Choroid plexus epithelial cell (primary cell): ENCODE measurements around the gene KY.

Source experiments
- DNase-seq: peaks from one replicate; pipeline ENCODE4 v3.0.0-alpha.2; 2010; ENCODE audit warnings: low read depth
- H3K4me3 ChIP-seq: 2 replicates; pipeline ENCODE4 v1.5.1; 2011; ENCODE audit warnings: low read depth, mild to moderate bottlenecking, control low read depth, low read length, moderate library complexity
- TF ChIP-seq, protein P1 (sequence below): conservative IDR thresholded peaks from 2 replicates; pipeline ENCODE4 v1.5.1; 2011; ENCODE audit warnings: low read depth, mild to moderate bottlenecking, control low read depth, inconsistent platforms, low read length, moderate library complexity

Gene KY

DNA sequence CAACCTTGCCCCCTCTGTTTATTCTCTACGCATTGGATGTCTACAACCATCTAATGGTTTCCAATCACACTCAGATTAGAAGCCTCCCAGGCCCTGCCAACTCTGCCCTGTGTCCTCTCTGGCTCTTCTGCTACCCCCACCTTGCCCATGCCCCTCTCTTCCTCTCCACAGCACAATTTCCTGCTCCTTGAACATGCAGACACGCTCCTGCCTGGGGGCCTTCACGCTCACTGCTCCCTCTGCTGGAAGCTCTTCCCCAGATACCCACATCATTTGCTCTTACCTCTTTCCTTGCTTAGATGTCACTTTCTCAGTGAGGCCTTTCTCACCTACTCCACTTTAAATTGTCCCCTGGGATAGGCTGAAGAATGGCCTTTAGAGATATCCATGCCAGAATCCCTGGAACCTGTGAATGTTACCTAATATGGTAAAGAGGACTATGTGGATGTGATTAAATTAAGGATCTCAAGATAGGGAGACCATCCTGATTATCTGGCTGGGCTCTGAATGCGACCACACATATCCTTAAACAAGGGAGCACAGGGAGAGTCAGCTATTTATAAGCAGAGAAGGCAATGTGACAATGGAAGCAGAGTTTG, 9.9 kb downstream of the KY start:
- DNase-seq: peak; percentile 80
- H3K4me3 ChIP-seq: no peak overlapping the region
- TF ChIP-seq, protein P1, sequence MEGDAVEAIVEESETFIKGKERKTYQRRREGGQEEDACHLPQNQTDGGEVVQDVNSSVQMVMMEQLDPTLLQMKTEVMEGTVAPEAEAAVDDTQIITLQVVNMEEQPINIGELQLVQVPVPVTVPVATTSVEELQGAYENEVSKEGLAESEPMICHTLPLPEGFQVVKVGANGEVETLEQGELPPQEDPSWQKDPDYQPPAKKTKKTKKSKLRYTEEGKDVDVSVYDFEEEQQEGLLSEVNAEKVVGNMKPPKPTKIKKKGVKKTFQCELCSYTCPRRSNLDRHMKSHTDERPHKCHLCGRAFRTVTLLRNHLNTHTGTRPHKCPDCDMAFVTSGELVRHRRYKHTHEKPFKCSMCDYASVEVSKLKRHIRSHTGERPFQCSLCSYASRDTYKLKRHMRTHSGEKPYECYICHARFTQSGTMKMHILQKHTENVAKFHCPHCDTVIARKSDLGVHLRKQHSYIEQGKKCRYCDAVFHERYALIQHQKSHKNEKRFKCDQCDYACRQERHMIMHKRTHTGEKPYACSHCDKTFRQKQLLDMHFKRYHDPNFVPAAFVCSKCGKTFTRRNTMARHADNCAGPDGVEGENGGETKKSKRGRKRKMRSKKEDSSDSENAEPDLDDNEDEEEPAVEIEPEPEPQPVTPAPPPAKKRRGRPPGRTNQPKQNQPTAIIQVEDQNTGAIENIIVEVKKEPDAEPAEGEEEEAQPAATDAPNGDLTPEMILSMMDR: peak; percentile 88

DNA sequence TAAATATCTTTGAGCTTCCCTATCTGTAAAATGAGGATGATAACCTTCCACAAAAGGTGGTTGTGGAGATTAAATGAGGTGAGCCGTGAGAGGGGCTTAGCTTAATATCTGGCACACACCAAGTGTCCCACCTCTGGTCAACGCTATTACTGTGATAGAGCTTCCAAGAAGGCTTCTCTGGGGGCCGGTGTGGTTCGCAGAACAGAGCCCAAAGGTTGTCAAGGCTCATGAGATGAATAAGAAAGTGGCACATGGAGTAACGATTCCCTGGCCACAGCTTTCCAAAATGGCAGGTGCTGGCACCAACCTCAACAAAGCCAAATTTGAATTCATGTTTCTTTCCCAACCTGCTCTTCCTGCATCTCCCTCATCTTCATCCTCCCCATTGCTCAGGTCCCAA, 10.4 kb downstream of the KY start:
- no peak for DNase-seq
- H3K4me3 ChIP-seq: no peak overlapping the region
- TF ChIP-seq, protein P1: no peak

DNA sequence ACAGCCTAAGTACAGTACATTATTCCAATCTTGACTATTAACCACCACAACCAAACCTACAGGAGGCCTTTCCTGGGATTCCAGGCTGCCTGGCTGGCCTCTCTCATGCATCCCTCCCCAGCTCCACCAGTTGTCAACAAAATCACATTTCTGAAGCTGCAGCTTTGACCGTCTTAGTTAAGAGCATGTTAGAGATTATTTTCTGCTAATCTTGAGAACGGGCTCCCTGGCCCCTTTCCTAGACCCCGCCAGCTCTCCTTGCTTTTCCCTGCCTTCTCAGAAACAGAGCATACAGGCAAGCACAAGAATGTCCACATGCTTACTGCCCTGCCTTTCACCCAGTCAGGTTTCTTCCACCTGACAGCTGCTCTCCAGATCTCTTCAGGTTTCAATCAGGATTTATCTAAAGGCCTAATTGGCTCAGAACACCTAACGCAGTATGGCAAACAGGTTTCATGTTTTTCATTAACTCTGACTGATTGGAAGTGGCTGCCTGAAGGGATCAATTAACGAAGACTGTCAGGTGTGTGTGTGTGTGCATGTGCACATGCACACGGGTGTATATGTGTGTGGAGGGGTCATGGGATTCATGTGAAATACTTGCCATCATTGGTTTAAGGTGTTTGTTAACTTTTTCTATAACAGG, 12.3 kb downstream of the KY start:
- DNase-seq: no peak
- H3K4me3 ChIP-seq: no peak overlapping the region
- TF ChIP-seq, protein P1: no peak

DNA sequence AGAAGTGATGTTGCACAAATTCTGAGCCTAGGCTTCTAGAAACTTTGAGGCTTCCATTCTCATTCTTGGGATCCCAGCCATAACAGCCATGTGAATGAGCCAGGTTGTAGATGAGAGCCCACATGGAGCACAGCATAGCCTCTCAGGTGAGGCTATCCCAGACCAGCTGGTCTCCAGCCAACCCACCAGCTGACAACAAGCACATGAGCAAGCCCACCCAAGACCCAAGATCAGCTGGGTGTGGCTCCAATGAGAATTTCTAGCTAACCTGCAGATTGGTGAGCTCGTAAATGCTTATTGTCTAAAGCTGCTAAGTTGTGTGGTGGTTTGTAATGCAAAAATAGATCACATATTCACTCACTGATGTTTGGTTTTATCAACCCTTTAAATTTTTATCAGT, 14.4 kb downstream of the KY start:
- no peak overlapping the region for H3K4me3 ChIP-seq
- DNase-seq: no peak
- TF ChIP-seq, protein P1: no peak

DNA sequence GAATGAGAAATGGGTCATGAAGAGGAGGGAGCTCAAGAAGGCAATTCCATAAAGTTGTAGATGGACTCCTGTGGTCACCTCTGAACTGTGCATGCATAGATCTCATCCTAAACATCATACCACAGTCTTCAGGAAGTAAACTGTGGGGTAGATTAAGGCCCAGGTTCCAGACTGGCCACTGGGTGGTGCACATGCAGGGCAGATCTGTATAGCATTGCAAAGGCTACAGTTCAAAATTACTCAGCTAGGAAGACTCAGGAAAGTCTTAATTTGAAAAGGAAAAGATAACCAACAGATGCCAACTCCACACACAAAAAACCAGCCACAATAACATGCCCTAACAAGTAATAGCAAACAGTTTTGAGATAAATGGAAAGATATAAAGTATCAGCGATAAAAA, 20.3 kb downstream of the KY start:
- peak; percentile 63 for DNase-seq
- TF ChIP-seq, protein P1: peak; percentile 79
- no peak overlapping the region for H3K4me3 ChIP-seq

DNA sequence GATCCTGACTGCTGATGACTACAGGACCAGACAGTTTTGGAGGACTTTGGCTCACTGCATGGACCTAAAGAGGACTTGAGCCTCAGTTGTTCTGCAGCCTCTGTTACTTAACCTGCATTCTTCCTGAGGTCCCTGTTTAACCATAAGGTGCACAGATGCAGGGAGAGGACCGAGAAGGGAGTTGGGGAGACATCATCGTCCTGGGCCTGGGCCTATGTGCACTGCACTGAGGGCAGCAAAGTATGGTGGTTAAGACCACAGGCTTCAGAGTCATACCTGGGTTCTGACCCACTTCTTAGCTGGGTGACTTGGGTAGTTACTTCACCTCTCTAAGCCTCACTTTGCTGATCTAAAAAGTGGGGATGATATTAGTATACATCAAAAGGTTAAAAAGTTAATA, 21.9 kb downstream of the KY start:
- DNase-seq: no peak

More for the DNA sequence above, 21.9 kb downstream of the KY start:
- no peak overlapping the region for H3K4me3 ChIP-seq
- TF ChIP-seq, protein P1: no peak
